KBM-7 (cell line): ENCODE results near the gene NPC1.
"Not testable (repeated sequence)": the region's sequence is repeated elsewhere in the genome, so short reads cannot be mapped to it uniquely, and the experiment has no call there.

Source experiments
- DNase-seq: peaks from one replicate; pipeline ENCODE4 v3.0.0-alpha.2; 2015
- in situ Hi-C: fragments of 300-500 bp; cut with MboI; formaldehyde crosslinking; loops from 2 replicates; pipeline ENCODE4 v1.14.3; 2020; ENCODE audit warnings: low sequenced_read_pairs, low pct_unique_long_range_greater_than_20kb, mixed read lengths

Gene NPC1

DNA sequence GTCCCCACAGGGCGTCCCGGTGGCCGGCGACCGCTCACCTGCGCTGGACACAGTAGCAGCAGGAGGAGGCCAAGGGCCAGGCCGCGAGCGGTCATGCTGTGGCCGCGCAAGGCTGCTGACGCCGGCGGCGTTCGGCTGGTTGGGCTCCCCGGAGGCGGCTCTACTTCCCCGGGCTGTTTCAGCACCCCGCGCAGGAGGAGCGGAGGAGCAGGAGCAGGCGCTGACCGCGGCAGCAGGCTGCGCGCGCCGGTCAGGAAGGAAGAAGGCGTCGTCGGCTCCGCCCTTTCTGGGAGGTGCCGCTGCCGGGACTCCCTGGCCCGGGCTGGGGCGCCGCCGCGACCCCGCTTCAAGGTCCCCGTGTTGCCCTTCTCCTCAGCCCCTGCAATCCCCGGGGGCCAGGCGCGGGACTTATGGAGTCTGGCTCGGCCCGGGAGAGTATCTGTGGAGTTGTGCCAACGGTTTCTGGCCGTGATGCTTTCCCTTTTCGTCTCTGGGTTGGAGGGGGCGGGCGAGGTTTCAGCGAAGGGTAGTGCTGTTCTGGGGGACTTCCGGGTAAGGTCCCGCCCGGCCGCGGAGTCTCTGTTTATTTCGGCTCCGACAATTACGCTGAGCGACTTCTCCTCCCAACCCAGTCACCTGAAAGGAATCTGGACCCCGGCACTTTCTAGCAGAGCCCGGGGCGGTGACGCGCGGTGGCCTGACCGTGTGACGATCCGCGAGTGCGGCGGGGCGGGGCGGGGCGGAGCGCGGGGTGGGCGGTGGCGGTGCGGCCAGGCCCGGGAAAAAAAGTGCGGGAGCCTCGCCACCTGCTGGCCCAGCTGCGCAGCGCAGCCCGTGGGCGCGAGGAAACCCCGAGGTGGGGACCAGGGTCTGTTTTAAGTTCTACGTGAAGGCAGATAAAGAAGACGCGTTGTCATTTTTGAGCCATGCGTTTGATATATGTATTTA is at the start of gene NPC1:
TSS of gene NPC1 (minus strand) at position 258 of the 948 bp plus-strand sequence. CDS start at position 95, 163 bp downstream.
- in situ Hi-C loops: no loop called here
- peak; percentile 95 for DNase-seq

DNA sequence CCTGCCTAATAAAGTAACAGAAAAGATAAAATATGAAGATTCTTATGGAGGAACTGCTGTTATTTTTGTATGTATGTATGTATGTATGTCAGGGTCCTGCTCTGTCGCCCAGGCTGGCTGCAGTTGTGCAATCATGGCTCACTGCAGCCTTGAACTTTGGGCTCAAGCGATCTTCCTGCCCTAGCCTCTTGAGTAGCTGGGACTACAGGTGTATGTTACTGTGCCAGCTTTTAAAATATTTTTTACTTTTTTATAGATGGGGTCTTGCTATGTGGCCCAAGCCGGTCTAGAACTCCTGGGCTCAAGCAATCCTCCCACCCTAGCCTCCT is 49.7 kb upstream of the NPC1 start:
- DNase-seq: no peak
- in situ Hi-C loops: no loop called here

DNA sequence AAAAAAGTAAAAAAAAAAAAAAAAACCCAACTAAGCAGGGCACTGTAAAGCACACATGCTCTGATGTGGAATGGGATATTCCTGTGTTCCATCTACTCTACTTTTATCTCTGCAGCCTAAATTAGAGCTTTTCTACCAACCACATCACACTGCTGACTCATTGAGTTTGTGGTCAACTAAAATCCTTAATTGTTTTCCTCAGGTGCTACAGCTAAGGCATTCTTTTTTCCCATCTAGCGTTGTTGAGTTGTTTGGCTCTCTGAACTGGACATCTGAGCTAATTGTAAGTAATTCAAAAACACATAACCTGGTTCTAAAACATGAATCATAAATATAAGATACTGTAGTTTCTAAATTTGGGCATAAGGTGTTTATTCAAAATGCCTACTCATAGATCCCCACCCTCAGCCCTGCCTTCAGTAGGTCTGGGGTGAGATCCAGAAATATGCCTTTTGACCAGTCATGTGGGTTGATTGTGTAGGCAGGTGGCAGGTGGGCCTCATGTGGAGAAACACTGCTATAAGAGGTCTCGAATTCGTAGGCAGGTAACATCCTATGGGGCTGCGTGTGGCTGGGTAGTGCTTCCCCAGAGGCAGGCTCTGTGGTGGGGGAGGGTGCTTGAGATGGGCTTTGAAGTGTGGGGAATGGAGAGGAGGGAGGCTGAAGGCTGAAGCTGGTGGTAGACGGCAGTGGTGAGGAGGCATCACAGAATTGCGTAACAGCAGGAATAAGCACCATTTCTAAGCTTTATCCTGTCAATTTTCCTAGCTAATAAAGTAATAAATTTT is 49.2 kb upstream of the NPC1 start:
- DNase-seq: peak; percentile 37
- in situ Hi-C loops: no loop called here

DNA sequence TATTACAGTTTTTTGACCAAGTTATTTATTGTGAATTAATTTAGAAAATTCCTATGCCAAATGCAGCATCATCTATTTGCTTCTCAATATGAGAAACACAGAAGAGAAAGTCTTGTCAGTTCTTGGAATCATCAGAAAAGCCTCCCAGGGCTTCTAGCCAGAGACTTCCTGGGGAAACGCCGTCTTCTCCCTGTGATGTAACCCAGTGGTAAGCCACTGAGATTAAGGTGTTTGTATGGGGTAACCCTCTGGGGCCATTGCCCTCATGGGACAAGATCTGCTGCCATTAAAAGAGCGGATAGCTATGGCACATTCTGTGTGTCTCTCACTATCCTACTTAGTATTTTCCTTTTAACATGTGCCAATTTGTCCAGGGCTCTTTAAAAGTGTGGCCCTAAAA is 48.4 kb upstream of the NPC1 start:
- in situ Hi-C loops: no loop called here
- DNase-seq: no peak

DNA sequence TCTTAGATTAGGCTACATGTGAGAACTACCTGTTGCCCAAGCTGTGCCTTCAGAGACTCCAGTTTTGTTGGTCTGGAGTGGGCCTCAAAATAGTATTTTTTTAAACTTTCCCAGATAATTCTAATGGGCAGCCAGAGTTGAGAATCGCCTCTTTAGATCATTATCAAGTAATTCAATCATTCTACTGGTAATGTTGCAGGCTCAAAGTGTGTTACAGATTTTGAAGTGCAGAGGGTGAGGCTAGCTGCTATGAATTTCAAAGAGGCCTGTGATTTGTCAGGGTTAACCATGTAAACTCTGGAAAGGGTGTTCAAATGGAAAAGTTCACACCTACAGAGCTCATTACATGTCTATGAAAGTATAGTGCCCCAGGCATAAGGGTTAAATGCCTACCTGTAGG is 46.3 kb upstream of the NPC1 start:
- in situ Hi-C loops: no loop called here

DNA sequence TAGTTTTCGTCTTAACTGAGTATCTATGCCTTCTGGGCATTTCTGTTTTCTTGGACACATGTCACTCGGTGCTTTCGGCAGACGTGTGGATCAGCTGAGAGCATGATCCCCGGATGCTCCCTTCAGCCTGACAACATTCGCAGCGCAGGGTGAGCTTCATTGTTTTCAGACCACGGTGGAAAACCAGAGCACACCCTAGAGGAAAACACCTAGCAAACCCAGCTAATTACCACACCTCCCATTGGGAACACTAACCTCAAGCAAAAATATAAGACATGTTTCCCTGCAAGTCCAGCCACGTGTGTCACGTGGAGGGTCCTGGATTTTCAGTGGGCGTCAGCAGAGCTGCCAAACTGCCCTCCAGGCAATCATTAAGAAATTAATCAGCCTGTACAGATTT is 45.4 kb upstream of the NPC1 start:
- DNase-seq: no peak
- in situ Hi-C loops: no loop called here

More for the DNA sequence above, 46.3 kb upstream of the NPC1 start:
- no peak for DNase-seq

DNA sequence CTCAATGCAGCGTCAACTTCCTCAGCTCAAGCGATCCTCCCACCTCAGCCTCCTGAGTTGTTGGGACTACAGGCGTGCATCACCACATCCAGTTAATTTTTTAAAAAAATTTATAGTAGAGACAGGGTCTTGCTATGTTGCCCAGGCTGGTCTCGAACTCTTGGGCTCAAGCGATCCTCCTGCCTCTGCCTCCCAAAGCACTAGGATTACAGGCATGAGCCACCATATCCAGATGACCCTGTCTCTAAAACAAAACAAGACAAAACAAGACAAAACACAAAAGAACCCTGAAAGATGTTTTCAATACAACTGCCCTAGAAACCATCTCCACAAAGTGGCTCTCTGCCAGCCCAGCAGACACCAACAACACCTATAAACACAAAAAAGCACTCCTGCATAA is 45.0 kb upstream of the NPC1 start:
- DNase-seq: no peak
- in situ Hi-C loops: no loop called here

DNA sequence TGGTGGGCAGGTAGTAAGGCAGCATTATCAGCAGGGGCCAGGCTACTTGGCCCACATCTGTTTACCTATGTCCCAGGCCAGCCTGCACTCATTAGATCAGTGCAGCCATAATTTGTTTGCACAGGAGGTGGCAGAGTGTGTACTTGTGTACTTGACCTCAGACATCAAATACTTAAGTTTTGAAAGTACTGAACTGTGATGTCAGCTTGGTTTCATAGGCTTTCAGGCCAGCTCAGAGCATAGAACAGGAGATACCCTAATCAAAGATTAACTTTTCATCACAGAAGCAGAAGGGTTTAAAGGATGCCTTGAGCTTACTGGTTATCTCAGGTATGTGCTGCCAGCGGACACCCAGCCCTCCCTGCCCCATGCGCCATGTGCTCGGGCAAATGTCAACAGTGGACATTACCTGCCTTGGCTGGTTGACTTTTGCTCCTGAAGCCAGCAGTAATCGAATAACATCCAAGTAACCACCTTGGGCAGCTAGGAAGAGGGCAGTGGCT is 43.2 kb upstream of the NPC1 start:
- DNase-seq: no peak
- in situ Hi-C loops: no loop called here

DNA sequence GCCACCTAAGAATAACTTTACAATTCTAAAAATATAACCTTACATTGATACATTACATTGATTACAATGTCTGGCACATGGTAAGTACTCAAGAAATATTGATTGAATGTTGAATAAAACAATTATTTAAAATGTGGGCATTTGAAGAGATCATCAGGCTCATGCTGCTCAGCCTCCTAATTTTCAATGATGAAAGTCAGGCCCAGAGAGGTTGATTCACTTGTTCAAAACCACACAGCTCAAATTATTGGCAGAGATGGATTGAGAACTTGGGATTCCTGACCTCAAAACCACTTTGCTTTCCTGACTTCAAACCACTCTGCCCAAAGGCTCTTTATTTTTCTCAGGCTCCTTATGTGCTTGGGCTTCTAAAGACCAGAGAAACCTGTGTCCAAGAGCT is 41.7 kb upstream of the NPC1 start:
- in situ Hi-C loops: no loop called here
- no peak for DNase-seq

DNA sequence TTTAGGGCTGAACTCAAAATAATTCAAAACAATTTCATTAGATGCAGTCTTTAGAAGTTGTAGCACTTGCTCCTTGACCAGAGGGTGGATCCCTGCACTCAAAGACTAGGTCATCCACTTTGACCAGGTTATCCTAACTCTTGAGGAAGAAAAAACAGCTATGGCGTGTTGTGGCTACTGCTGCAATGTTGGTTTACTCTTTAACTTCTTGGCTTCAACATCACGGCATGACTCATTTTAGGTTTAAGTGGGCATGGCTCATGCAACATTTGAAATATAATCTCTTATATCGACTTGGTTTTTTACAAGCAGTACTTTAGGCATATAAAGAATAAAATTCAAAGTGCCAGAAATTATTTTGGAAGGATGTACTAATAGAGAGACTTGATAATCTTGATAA is 41.0 kb upstream of the NPC1 start:
- DNase-seq: peak; percentile 12
- in situ Hi-C loops: no loop called here

DNA sequence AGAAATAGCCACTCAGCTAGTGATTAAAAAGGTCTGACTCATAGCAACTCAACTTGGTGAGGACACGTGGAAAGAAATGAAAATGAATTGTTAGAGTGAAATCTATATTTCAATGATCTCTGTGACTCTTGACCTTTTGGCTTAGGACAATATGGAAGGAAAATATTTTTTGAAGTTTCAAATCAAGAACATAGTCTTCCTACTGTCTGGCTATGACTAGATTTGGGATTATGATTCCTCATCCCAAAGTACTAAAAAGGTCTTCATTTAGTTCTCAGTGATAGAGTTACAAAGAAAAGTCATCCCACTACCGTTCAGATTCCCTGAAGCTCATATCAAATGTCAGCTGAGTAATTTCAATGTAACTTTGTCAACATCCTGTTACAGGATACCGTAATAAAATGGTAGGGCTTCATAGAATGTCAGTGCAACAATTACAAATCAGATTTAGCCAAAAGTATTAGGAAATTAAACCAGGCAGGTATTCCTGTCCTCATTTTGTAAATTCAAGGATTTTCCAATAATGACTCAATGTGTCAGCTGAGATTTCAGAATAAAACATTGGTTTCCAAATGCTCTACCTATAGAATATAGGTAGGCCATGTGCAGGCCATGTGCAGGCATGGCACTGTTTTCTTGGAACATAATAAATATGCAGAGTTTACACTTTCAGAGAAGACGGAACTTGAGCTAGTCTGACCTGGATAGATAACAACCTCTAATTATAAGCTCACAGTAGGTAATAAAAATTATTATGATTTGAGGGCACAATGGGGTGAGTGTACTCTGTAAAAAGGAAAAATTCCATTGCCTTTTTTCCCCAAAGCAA is 40.4 kb upstream of the NPC1 start:
- in situ Hi-C loops: no loop called here
- DNase-seq: peak; percentile 16

DNA sequence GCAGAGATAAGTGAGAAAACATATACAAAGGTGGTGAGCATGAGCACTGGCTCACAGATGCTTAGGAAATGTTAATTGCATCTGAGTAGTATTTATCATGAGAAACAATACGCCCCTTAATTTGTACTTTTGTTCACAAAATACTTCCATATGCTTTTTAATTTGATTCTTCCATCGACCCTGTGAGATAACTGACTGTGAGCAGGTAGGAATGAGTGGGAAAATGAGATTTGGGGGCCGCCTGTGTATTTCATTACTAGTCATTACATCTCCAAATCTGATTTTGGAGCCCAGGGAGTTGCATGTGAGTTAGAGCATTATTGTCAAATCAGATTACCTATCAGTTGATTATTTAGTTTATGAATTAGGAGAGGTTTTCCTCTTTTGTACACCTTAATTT is 36.7 kb upstream of the NPC1 start:
- no peak for DNase-seq
- in situ Hi-C loops: no loop called here

DNA sequence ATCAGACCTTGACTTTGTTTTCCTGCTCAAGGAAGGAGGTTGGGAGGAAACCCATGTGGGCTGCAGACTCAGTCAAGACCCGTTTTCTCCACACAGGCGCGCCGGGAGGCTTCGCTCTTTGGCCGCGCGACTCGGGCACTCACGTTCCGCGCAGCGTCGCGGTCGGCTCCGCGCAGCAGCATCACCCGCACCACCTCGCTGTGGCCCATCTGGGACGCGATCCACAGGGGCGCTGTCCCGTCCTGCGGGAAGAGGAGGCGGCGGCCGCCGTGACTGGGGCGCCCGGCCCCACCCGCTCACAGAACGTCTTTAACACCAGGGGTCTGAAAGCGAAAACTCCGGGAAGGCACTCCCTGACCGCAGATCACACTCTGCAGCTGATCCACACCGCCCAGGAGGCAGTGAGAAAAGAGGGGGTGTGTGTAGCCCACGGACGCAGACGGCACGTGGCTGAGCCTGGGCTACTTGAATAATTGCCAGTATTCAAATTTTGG is 33.1 kb upstream of the NPC1 start:
- in situ Hi-C loops: no loop called here
- no peak for DNase-seq

DNA sequence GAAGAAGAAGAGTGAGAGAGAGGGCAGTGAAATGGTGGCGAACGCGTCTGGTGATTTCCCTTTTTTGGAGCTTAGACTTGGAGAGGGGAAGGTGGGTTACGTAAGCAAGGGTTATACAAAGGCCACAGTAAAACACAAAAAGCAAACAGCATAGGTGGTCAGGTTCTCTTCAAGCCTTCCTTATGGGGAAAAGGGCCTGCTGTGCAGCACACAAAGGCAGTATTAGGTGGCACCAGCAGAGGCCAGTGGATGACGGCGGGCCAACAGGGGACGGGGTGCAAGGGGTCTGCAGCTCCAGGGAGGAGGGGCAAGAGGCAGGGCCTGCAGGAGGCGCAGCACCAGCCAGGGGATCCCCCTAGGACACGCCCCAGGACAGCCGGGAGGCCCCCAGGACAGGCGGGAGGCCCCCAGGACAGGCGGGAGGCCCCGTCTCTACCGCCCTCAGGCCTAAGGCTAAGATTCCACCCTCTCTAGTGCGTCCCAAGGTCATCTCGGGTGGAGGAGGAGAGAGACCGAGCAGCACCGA is 32.6 kb upstream of the NPC1 start:
- DNase-seq: peak; percentile 32
- in situ Hi-C loops: no loop called here

DNA sequence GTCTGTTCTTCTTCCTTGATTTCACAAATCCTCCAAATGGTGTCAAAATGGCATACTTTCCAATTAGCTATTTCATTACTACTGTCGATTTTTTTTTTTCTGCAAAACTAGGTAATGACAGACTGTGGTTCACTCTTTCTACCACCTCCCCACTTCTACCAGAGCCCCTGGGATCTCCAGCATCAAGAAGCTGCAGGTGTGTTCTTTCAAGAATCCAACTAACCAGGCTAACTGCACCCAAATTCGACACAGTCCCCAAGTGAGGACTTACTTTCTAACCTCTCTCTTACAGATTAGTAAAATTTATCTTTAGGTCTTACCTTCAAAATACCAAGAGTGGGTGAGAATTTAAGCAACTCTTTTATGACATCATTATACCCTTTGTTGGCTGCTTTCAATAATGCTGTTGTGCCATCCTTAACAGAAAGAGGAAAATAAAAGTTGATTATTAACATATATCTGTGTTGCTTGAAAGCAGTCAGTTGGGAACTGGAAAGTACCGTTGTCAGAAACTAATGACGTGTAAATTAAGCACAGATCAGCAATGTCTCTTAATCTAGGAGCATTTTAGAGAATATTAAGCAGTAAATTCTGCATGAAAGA is 31.2 kb upstream of the NPC1 start:
- in situ Hi-C loops: no loop called here
- DNase-seq: no peak

DNA sequence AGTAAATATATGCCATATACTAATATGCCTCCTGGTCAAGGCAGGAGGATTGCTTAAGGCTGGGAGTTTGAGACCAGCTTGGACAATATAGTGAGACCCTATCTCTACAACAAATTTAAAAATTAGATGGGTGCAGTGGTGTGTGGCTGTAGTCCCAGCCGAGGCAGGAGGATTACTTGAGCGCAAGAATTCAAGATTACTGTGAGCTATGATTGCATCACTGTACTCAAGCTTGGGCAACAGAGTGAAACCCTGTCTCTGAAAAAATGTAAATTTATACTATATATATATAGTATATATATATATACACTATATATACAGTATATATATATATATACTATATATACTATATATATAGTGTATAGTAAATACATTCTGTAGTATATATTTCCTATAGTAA is 30.0 kb upstream of the NPC1 start:
- in situ Hi-C loops: no loop called here

DNA sequence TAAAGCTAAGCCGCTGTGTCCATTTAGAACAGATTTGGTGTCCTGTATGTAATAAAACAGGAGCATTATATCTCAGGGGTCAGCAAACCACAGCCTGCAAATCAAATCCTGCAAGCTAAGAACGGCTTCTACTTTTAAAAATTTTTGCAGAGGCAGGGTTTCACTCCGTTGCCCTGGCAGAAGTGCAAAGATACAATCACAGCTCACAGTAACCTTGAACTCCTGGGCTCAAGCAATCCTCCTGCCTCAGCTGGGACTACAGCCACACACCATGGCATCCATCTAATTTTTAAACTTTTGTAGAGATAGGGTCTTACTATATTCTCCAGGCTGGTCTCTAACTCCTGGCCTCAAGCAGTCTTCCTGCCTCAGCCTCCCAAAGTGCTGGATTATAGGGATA is 28.6 kb upstream of the NPC1 start:
- no peak for DNase-seq
- in situ Hi-C loops: no loop called here

More for the DNA sequence above, 30.0 kb upstream of the NPC1 start:
- DNase-seq: no peak

DNA sequence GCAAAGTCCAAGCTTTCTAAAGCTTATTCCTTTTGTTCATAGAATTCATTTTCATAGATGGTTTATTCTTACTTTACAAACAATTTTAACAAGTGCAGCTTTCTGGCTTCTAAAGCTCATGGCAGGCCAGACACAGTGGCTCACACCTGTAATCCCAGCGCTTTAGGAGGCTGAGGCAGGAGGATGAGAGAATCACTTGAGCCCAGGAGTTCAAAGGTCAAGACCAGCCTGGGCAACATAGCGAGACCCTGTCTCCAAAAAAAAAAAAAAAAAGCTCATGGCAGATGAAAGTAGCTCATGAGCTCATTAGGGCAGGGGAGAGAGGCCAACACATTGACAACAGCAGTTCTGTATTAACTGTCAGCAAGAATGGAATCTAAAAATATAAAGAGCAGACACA is 28.1 kb upstream of the NPC1 start:
- DNase-seq: no peak
- in situ Hi-C loops: no loop called here

DNA sequence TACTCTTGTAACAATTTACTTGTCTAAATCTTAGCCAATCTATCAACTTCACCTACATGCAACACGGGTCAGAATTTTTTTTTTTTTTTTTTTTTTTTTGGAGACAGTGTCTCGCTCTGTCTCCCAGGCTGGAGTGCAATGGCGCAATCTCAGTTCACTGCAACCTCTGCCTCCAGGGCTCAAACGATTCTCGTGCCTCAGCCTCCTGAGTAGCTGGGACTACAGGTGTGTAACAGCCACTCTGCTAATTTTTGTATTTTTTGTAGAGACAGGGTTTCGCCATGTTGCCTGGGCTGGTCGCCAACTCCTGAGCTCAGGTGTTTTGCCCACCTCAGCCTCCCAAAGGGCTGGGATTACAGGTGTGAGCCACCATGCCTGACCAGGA is 26.8 kb upstream of the NPC1 start:
- in situ Hi-C loops, DNase-seq: not testable (repeated sequence)
